GM21529 (cell line): Measurements from ENCODE around the gene EPS8L3.
"Not testable (repeated sequence)": the region's sequence is repeated elsewhere in the genome, so short reads cannot be mapped to it uniquely, and the experiment has no call there.

Experiments used
- ATAC-seq: cut with Tn5 transposase; IDR thresholded peaks from one replicate; pipeline ENCODE4 v1.9.1; 2021; ENCODE audit not compliant: unreplicated experiment

Gene EPS8L3

GRCh38 chr1:109764561-109765482 is 1.1 kb upstream of the EPS8L3 start:
- ATAC-seq = no peak

DNA sequence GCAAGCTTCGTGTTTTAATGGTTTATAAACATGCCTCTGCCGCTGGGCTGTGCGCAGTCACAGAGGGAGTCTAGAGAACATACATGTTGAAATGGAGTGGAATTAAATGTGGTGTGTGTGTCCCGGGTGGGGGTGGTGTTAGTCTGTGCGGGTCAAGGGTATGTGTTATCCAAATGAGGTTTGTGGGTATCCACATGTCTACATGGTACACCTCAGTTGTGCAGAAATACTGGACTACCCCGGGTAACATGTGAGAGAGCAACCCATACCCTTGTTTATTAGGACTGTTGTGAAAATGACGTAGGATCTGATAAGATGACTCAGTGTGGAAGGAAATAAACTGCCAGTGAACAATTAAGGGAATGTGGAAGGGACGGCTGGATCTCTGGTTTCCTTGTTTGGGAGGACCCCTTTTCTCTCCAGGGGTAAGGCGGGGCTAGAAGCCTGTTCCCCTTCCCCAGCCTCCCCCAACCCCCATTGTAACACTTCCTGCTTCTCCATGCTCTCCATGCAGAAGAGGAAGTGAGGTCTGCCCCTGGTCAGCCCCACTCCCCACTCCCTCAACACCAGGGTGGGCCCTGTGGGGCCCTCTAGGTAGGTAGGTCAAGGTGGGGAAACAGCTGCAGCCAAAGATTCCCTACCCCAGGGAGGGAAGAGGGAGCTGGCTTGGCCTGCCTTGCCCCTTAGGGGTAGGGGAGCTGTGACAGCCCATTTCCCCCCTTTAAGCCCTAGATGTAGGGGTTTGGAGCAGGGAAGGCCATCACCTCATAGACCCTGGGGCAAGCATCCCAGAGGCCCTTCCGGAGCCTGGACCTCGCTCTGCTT is 690 bp downstream of the EPS8L3 start:
- no peak for ATAC-seq

DNA sequence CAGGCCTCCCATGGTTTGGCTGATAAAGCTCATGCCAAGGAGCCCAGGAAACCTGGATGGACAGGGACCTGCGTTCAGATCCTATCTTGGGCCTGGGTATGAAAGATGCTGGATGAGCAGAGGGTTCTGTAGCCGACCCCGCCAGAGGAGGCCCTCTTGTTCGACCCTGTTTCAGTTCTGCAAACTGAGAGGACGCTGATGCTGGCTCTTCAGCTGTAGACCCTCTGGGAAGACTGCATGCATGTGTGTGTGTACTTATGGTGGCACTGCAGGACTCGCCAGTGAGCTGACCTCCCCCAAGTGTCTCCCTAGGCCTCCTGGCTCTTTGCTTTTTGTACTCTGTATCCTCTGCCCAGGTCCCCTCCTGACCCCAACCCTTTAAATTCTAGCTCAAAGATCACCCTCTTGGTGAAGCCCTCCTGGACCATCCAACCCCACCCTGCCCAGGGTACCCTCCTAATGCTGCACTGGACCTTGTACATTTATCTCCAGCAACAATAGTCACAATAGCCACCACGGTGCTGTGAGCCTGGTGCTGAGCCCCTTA is 1.6 kb downstream of the EPS8L3 start:
- ATAC-seq = no peak

DNA sequence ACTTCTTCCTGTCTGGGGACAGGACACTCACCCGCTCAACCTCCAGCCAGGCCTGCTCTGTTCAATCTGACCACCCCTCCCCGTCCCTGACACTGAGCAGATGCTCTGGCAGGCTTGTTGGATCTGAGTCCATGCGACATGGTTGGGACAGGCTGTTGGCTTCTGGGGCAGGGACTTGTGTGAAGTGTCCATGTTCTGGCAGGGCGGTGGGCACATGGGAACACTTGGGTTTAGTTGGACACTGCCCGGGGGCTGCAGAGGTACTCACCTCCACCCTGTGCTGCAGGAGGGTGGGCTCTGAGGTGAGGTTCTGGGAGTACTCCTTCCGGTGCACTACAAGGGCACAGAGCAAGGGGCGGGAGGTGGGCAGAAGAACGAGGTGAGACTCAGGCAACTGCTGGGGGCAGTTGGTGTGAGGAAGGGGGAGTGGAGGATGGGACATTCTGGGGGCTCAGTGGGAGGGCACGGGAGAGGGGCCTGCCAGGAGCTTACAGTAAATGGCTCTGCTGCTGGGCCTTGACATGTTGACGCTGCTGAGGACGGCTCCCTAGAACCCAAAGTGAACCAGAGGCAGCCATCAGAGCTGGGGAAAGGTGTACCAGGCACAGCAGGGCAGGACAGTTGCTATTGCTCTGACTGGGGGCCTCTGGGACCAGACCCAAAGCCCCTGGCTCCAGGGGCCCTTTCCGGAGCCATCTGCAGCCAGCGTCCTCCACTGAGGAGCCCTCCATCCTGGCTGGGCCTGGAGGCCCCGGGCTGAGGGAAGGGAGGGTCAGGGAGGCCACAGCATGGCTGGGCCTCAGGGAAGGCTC is 2.3 kb downstream of the EPS8L3 start:
- no peak for ATAC-seq

DNA sequence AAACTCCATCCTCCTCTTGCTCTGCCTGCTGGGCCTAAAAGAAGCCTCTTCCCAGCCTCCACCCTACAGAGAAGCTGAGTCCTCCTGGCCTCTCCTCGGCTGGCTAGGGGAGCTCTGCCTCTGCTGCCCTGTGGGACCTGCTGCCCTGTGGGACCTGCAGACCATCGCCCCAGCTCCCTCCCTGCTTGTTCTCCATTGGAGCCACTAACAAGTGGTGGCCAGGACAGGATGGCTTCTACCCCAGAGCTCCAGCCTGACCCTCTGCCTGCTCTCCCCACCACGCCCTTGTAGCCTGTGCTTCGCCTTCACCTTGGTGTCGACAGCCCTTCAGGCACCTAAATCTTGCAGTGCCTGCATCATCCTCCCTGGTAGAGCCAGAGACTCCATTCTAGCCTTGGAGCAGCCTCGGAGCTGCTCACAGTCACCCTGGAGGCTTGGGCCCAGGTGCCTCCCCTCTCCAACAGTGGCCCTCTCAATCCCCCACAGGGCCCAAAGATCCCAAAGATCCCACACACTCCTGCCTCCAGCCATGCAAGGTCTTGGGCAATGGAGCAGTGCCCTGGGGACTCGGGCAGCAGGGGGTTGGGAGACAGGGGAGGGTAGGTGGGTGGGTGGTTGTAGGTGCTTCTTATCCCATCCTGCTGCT is 3.0 kb downstream of the EPS8L3 start:
- no peak for ATAC-seq

DNA sequence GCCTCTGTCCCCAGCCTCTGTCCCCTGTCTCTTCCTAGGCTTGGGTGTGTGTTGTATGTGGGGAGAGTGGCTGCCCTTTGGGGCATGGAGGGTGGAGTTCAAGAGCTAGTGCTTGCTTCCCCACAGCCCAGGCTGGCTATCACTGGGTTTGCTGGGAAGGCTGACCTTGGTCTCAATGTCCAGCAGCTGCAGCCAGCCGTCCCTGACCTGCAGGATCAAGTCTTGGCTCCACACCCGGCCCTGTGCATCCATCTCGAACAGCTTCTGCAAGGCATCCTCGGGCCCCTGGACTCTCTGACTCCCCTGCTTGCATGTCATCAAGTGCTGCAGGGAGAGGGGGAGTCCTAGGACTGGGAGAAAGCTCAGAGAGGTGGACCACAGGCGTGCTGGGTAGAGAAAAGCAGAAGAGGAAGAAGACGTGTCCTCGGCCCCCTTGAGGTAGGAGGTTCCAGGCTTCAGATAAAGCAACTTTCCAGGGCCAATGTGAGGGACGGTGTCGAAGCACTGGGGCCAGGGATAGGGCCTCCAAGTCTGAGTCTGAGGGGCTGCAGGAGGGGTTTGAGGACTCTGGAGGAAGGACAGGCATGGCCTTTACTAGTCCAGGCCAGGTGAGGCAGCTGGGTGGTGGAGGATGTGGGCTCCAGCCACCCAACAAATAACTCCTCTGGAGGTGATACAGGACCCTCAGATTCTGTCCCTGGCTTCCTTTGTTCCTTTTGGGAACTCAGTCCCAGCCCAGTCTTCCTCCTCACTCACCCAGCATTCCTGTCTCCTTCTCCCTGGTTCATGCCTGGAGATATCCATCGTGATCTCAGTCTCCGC is 4.0 kb downstream of the EPS8L3 start:
- no peak for ATAC-seq

- no peak for ATAC-seq
These were observed 5.6 kb downstream of the EPS8L3 start for GRCh38 chr1:109757936-109758786.

DNA sequence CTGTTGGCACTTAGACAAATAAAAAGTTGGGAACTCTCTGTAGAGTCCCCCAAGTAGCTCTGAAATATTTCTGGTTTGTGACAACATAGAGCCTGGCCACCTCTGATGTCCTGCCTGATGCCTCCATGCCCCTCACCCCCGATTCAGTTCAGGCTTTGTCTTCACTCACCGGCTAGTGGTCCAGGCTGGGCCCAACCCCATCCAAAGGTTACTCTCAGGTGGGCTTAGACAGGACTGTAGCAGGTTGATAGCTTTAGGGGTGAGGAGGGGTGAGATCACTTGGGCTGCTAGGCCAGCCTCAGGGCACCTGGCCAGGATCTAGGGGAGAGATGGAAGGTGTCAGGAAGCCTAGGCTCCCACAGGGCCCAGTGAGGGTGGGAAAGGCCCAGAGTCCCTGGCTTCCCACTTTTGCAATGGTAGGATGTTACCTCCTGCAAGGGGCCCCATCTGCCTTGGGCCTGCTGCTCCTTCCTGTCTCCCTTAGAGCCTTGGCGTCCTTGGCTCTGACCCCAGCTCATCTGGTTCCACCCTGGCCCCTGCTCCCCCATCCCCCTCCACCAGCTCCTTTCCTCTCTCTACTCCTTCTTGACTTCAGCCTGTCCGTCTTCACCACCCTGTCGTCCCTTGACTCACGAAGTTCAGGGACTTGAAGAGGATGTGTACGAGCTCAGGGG is 6.7 kb downstream of the EPS8L3 start:
- ATAC-seq = no peak

GRCh38 chr1:109756325-109756724 is 7.4 kb downstream of the EPS8L3 start:
- not testable (repeated sequence) for ATAC-seq

DNA sequence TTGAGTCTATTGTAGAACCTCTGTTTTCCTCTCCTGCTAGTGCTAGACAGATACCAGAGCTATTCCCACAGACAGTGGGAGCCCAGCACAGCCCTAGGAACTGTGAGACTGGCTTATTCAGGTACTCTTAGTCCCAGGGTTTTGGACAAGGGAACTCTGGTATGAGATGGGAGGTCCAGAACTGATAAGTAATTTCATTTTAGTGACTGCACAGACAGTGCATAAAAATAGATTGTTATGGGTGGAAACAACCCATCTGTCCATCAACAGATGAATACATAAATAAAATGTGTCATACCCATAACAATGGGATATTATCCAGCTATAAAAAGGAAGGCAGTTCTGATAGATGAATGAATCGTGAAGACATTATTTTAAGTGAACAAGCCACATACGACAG is 9.0 kb downstream of the EPS8L3 start:
- no peak for ATAC-seq

DNA sequence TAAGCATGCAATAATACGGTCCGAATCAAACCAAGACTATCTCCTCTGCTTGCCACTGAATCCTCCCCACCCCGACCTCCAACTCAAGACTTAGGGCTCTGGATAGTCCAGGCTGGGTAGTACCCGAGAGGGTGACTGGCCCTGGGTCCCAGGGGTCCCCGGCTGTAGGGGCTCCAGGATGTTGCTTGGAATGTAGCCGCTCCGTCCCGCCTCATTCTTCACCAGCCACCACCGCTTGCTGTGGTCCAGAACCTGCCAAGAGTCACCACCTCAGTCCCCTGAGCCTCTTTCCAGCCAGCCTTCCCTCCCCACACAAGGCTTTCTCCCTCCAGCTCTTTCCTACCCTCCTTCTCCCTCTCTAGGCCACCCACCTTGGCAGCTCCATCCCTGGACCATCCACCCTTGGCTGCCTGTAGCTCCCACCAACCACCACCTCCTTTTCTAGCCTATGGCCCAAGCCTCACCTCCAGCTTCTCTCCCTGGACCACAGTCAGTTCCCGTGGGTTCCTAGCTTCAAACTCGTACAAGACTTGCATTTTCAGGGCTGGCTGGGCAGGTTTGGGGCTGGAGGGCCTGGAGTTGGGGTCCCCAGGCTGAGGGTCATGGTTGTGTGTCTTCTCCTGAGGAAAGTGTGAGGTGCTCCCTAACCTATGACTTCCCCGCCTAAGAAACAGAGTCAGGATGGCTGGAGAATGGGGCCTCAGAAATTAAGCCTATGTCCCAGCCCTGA is 12.0 kb downstream of the EPS8L3 start:
- no peak for ATAC-seq

DNA sequence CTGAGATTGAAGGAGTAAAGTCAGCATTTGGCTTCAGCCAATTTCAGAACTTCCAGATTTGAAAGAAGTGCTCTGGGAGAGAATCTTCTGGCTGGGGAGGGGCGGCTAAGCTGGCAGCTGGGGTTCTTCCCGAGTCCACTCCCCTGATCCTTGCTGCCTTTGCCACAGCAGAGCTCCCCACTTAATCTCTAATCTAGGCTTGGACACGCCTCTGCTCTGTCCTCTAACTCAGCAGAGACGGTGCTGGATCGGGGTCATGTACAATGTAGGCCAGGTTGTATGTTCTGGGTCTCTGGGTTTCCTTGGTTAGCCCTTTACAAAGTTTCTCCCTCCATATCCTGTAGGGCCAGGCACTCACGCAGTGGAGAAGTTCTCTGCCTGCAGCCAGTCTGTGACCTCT is 12.8 kb downstream of the EPS8L3 start:
- ATAC-seq = no peak

GRCh38 chr1:109750241-109750882 is 13.4 kb downstream of the EPS8L3 start:
- no peak for ATAC-seq

DNA sequence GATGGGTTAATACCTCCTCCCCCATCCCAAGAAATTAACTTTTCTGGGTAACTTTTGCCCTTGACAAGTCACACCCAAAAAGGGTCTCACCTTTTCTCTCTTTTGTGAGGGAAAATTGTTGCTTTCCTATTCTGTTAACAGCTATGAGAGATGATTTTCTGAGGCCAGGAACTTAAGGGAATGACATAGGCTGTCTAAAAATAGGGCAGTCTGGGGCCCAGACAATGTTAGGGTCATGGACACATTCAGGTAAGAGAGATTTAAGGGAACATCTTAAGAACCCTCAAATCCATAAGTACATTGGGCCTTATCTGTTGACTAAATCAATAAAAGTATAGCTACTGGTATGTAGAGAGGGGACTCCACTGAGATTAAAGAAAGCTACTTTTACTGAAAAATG is 14.5 kb downstream of the EPS8L3 start:
- ATAC-seq = no peak

DNA sequence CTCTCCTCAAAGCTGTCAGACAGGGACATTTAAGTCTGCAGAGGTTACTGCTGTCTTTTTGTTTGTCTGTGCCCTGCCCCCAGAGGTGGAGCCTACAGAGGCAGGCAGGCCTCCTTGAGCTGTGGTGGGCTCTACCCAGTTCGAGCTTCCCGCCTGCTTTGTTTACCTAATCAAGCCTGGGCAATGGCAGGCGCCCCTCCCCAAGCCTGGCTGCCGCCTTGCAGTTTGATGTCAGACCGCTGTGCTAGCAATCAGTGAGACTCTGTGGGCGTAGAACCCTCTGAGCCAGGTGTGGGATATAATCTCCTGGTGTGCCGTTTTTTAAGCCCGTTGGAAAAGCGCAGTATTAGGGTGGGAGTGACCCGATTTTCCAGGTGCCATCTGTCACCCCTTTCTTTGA is 15.4 kb downstream of the EPS8L3 start:
- ATAC-seq = not testable (repeated sequence)

GRCh38 chr1:109740615-109741373 is 22.9 kb downstream of the EPS8L3 start, which contains the start of gene GSTM3:
Gene GSTM3, minus strand, starts transcription at chr1:109741038. Its CDS starts 751 bp downstream, at chr1:109740287.
- no peak for ATAC-seq
